ENCODE measurements around the gene DENND1B.

DENND1B gene

DNA sequence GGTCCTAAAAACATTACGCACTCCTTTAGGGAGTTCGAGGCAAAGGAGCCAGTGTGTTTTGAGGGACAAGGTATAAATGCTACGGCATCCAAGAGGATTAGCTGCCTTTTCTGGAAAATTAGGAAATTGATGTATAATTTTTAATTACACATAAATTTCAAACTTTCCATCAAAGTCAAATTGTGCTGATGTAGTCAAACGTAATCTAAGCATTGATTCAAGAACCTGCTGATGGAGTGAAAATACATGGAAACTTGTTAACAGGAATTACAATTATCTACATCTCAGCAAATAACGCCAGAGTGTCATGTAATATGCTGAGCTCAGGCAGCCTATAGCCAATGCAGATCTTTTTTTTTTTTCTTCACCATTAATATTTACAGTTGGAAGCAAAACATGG lies 312.7 kb downstream of the DENND1B start:
- DNase-seq (ENCODE audit: low spot score) (no peak), ATAC-seq (ENCODE audit: low read depth) (no peak)
- Histone ChIP-seq H3K27ac (ENCODE audit: poor library complexity, severe bottlenecking) (no peak overlapping the region), H3K4me3 (ENCODE audit: severe bottlenecking) (no peak overlapping the region), H3K9me3 (ENCODE audit: severe bottlenecking) (no peaks in the 10 kb centered on the region), H3K36me3 (ENCODE audit: low read depth) (no peaks in the 10 kb centered on the region), H3K27me3 (ENCODE audit: insufficient read depth, poor library complexity, severe bottlenecking) (no peaks in the 10 kb centered on the region), H3K4me1 (ENCODE audit: insufficient read depth, poor library complexity, severe bottlenecking) (no peaks in the 10 kb centered on the region)
- no peak for TF ChIP-seq CTCF (IDR thresholded peaks at IDR 0.05; ENCODE audit: poor library complexity, severe bottlenecking)
